Stimulated activated CD8-positive, alpha-beta memory T cell treated with anti-CD3 and anti-CD28 coated beads, Interleukin-15, amount 100 ng/mL, for 24 hours (primary cell): ENCODE results near the gene FEM1A.
"Not testable (repeated sequence)": the region's sequence is repeated elsewhere in the genome, so short reads cannot be mapped to it uniquely, and the experiment has no call there.

Experiments used
- DNase-seq: peaks from one replicate; pipeline ENCODE4 v3.0.0-alpha.2; 2020; ENCODE audit warnings: low read depth

Gene FEM1A

GRCh38 chr19:4791183-4792018, at the start of gene FEM1A:
FEM1A (plus strand) TSS chr19:4791734; CDS start chr19:4791855, 121 bp downstream.
- peak; percentile 97 for DNase-seq

- no peak for DNase-seq
Measured at GRCh38 chr19:4742723-4743646, 48.5 kb upstream of the FEM1A start.

GRCh38 chr19:4744451-4745174, 46.9 kb upstream of the FEM1A start:
- DNase-seq = no peak

GRCh38 chr19:4745175-4745574, 46.4 kb upstream of the FEM1A start:
- DNase-seq = not testable (repeated sequence)

- no peak for DNase-seq
Measured at GRCh38 chr19:4745986-4746385, 45.5 kb upstream of the FEM1A start.

- DNase-seq = no peak
Measured at GRCh38 chr19:4748185-4748584, 43.3 kb upstream of the FEM1A start.

- DNase-seq = no peak
Measured at GRCh38 chr19:4748589-4748988, 42.9 kb upstream of the FEM1A start.

- DNase-seq = no peak
Measured at GRCh38 chr19:4749870-4750590, 41.5 kb upstream of the FEM1A start.

- no peak for DNase-seq
Measured at GRCh38 chr19:4754248-4754647, 37.3 kb upstream of the FEM1A start.

GRCh38 chr19:4755459-4755858, 36.1 kb upstream of the FEM1A start:
- DNase-seq = no peak

GRCh38 chr19:4758082-4758481, 33.5 kb upstream of the FEM1A start:
- DNase-seq = no peak

GRCh38 chr19:4758659-4759058, 32.9 kb upstream of the FEM1A start:
- no peak for DNase-seq

- peak; percentile 31 for DNase-seq
Measured at GRCh38 chr19:4759388-4760284, 31.9 kb upstream of the FEM1A start.

GRCh38 chr19:4760285-4760650, 31.3 kb upstream of the FEM1A start:
- no peak for DNase-seq

- DNase-seq = no peak
Measured at GRCh38 chr19:4763021-4763420, 28.5 kb upstream of the FEM1A start.

- DNase-seq = no peak
Measured at GRCh38 chr19:4764393-4764660, 27.2 kb upstream of the FEM1A start.

- DNase-seq = peak; percentile 52
Measured at GRCh38 chr19:4768934-4769777, 22.4 kb upstream of the FEM1A start.

GRCh38 chr19:4772566-4772965, 19.0 kb upstream of the FEM1A start:
- DNase-seq = no peak

- DNase-seq = no peak
Measured at GRCh38 chr19:4773047-4773640, 18.4 kb upstream of the FEM1A start.

- no peak for DNase-seq
Measured at GRCh38 chr19:4774136-4774535, 17.4 kb upstream of the FEM1A start.
